ENCODE results near the gene SLC25A25.

The SLC25A25 gene

DNA sequence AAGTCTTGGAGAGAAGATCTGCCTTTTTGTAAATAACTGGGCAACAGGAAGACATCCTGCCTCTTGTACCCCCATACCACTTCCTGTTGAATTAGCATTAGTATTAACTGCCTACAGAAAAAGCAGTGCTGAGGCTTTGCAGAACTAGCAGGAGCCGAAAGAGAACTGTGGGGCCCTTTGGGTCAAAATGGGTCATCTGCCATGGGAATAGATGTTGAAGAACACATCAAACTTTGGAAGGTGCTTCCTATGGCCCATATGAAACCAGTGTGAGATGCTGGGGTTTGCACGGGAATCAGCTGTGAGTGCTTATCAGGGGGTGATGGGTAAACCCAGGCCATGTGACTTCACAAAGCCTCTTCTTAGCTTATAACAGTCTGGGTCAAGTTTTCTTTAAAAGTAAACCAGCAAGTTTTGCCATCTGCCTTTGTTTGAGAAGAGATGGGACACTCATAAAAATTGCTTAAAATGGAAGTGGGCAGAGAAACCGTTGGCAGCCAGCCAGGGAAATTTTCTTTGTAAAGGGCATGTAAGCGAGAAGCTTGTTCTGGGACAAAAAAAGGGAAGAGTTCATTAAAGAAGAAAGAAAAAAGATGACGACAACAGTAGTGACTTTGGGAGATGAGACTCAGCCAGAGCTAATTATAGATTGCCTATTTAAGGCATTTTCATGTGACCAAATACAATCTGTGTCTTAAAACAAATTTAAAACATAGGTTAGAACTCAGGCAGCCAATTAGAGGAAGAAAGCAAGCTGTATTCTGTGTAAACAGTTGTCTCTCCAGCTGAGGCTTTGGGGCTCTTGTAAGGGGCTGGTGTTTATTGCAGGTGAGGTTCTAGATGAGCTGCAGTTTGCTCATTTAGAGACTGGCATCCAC lies 4.4 kb downstream of the SLC25A25 start:
- peak; percentile 47 for DNase-seq (ENCODE audit: low read depth)

GRCh38 chr9:128073253-128073886 lies 5.3 kb downstream of the SLC25A25 start:
- no peak for DNase-seq (ENCODE audit: low read depth)

GRCh38 chr9:128077847-128078503 lies 9.9 kb downstream of the SLC25A25 start:
- no peak for DNase-seq (ENCODE audit: low read depth)

GRCh38 chr9:128078504-128079434 lies 10.7 kb downstream of the SLC25A25 start:
- DNase-seq (ENCODE audit: low read depth): no peak

DNA sequence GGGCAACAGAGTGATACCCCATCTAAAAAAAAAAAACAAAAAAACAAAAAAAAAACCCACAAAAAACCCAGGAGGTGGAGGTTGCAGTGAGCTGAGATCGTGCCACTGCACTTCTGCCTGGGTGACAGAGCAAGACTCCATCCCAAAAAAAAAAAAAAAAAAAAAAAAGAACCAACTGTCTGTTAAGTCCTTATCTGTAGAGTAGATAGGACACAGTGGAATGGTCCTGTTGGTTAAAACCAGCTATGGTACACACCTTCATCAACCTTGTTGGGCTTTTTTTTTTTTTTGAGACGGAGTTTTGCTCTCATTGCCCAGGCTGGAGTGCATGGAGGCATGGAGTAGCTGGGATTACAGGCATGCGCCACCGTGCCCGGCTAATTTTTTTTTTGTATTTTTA lies 12.2 kb downstream of the SLC25A25 start:
- no peak for DNase-seq (ENCODE audit: low read depth)

GRCh38 chr9:128081056-128081455 lies 13.0 kb downstream of the SLC25A25 start:
- DNase-seq (ENCODE audit: low read depth): no peak

DNA sequence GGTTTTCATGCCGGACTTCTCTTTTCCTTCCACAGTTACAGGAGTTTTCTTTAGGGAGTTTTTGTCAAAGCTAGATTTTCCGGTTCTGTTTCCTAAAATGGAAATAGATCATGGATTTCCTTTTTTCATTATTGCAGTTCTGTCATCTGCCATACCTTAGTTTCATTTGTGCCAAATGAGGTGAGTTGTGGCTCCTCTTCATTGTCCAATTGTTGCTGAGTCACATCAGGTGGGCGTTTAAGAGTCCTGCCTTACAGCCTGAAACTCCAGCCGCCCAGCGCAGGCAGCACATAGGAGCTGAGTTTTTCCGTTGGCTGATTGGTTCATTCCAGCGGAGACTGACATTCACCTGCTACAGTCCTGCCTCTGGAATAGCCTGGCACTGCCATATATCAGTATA lies 14.1 kb downstream of the SLC25A25 start:
- DNase-seq (ENCODE audit: low read depth): no peak

- no peak for DNase-seq (ENCODE audit: low read depth)
Observed at GRCh38 chr9:128084746-128085145, 16.7 kb downstream of the SLC25A25 start.

DNA sequence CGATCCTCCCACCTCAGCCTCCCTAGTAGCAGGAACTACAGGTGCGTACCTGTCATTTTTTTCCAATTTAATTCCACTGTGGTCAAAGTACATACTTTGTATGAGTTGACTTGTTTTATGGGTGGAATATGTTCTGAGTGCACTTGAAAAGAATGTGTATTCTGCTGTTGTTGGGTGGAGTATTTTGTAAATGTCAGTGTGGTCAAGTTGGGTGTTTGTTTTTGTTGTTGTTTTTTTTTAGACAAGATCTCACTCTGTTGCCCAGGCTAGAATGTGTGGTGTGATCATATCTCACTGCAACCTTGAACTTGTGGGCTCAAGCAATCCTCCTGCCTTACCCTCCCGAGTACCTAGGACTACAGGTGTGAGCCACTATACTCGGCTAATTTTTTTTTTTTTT lies 17.9 kb downstream of the SLC25A25 start:
- no peak for DNase-seq (ENCODE audit: low read depth)

GRCh38 chr9:128087262-128087661 lies 19.2 kb downstream of the SLC25A25 start:
- DNase-seq (ENCODE audit: low read depth): no peak

DNA sequence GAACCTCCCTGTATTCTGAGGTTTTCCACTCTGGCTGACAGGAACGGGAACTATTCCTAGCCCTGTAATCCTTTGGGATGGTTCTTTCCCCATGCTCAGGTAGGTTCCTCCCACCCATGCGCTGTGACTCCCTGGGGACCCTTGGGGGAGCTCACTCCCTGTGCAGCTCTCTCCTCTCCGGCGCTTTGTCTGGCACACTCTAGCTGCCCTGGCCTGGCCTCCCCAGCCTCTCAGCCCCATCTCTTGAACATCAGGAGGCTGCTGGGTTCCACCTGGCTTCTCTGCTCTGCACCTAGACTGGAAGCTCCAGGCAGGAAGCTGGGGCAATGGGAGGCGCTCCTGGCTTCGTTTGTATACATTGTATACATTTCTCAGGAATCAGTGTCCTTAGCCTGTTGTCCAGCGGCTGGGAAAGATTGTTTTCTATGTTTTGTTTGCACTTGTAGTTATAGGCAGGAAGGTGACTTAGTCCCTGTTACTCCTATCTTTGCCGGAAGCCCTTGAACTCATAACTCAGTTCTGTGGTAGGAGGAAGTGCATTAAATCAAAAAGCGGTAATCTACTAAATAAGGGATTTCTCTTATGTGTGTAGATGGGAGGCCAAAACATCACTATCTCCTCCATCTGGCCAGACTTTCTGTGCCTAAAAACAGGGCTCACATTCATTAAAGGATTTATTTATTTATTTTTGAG lies 20.4 kb downstream of the SLC25A25 start:
- no peak for DNase-seq (ENCODE audit: low read depth)

- DNase-seq (ENCODE audit: low read depth): no peak
Observed at GRCh38 chr9:128089299-128089698, 21.3 kb downstream of the SLC25A25 start.

GRCh38 chr9:128091144-128091543 lies 23.1 kb downstream of the SLC25A25 start:
- DNase-seq (ENCODE audit: low read depth): no peak

- DNase-seq (ENCODE audit: low read depth): no peak
Observed at GRCh38 chr9:128091571-128091970, 23.5 kb downstream of the SLC25A25 start.

- DNase-seq (ENCODE audit: low read depth): no peak
Observed at GRCh38 chr9:128092199-128092977, 24.4 kb downstream of the SLC25A25 start.

DNA sequence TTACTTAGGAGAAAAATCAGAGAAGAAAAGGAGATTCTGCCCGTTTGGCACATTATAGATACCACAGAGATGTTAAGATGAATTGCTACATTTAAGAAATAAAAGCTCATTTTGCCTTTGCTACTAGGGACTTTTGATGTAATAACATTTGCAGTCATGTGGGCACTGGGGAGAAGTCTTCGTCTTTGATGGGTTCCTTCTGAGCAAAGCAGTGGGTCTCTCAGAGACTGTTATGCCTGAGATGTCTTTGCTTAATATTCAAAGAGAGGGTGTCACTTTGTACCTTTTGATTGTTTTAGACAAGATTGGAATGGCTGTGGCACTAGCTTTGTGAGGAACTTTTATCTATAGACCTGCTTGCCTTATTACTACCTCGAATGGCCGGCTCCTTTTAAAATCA lies 25.0 kb downstream of the SLC25A25 start:
- DNase-seq (ENCODE audit: low read depth): no peak

- DNase-seq (ENCODE audit: low read depth): peak; percentile 72
Observed at GRCh38 chr9:128094166-128094949, 26.3 kb downstream of the SLC25A25 start.

DNA sequence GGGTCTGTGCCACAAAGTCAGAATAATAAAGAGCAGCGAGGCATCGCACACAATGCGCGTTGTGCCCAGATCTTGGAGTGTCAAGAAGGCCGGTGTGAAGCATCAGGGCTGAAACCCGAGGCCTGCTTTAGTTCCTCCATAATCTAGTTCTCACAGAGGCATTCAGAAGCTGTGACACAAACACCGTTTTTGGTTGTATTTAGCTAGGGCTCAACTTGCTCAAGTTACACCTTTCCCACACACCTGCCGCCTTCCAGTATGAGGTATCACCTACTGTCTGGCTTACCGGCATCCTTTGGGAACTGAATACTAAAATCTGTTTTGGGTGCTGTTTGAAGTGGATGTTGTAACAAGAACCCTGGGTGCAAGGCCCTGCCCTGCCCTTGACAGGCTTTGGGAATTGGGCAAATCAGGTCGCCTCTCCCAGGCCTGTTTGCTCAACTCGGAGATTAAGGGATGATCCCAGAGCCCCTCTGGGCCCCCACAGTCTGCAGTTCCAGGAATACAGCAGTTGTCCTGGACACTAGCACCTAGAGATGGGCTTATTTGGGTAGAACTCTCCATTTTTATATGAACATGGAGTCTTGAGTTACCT lies 27.0 kb downstream of the SLC25A25 start:
- DNase-seq (ENCODE audit: low read depth): no peak

Measured in T-helper 22 cell (primary cell).